Measurements from ENCODE around the gene SPATA16. TPM values are rescaled to one million over a fixed set of nuclear protein-coding genes. Genes with fewer than 3 reads are reported as not detected.

The SPATA16 gene
- total and polyA plus RNA-seq, 4 donors: not detected

GRCh38 chr3:173098959-173099358 lies 42.1 kb downstream of the SPATA16 start:
- Histone ChIP-seq H3K9me3 (ENCODE audit: control insufficient read depth in 4 of 4, insufficient read depth in 3 of 4, low read length in 3 of 4) (peaks cover 0 to 6% (median 0%) of the 10 kb centered on the region in 4 donors), H3K4me3 (no peak overlapping the region), H3K36me3 (ENCODE audit: control insufficient read depth in 4 of 4, insufficient read depth in 4 of 4, low read length in 4 of 4) (no peaks in the 10 kb centered on the region), H3K27me3 (ENCODE audit: control insufficient read depth in 3 of 3, insufficient read depth in 3 of 3, low read length in 2 of 3) (no peaks in the 10 kb centered on the region), H3K27ac (ENCODE audit: low read depth in 1 of 2, low read length in 1 of 2) (no peak overlapping the region), H3K9ac (ENCODE audit: insufficient read depth in 1 of 2, low read length in 2 of 2) (no peak overlapping the region), H3K4me1 (ENCODE audit: control insufficient read depth in 5 of 5, insufficient read depth in 5 of 5, low read length in 5 of 5) (no peaks in the 10 kb centered on the region)
- no peak for TF ChIP-seq CTCF (IDR thresholded peaks at IDR 0.05; ENCODE audit: control extremely low read depth, extremely low read depth)
- no peak for DNase-seq
- ATAC-seq (ENCODE audit: insufficient read depth, low FRiP score): no peak
- WGBS, 2 donors: 90 to 92% methylated on average over 1 of the region's 1 CpG

- DNase-seq (no peak), ATAC-seq (ENCODE audit: insufficient read depth, low FRiP score) (no peak)
- Histone ChIP-seq H3K9me3 (ENCODE audit: control insufficient read depth in 4 of 4, insufficient read depth in 3 of 4, low read length in 3 of 4) (no peaks in the 10 kb centered on the region), H3K9ac (ENCODE audit: insufficient read depth in 1 of 2, low read length in 2 of 2) (no peak overlapping the region), H3K27ac (ENCODE audit: low read depth in 1 of 2, low read length in 1 of 2) (no peak overlapping the region), H3K4me3 (no peak overlapping the region), H3K36me3 (ENCODE audit: control insufficient read depth in 4 of 4, insufficient read depth in 4 of 4, low read length in 4 of 4) (no peaks in the 10 kb centered on the region), H3K27me3 (ENCODE audit: control insufficient read depth in 3 of 3, insufficient read depth in 3 of 3, low read length in 2 of 3) (no peaks in the 10 kb centered on the region), H3K4me1 (ENCODE audit: control insufficient read depth in 5 of 5, insufficient read depth in 5 of 5, low read length in 5 of 5) (no peaks in the 10 kb centered on the region)
- WGBS, 2 donors: 63 to 69% methylated on average over 4 of the region's 4 CpGs
- no peak for TF ChIP-seq CTCF (IDR thresholded peaks at IDR 0.05; ENCODE audit: control extremely low read depth, extremely low read depth)
Measured at GRCh38 chr3:173096994-173097785, 43.8 kb downstream of the SPATA16 start.

GRCh38 chr3:173096140-173096539 lies 44.9 kb downstream of the SPATA16 start:
- DNase-seq (no peak), ATAC-seq (ENCODE audit: insufficient read depth, low FRiP score) (no peak)

More at GRCh38 chr3:173096140-173096539, 44.9 kb downstream of the SPATA16 start:
- Histone ChIP-seq H3K27ac (ENCODE audit: low read depth in 1 of 2, low read length in 1 of 2) (no peak overlapping the region), H3K9ac (ENCODE audit: insufficient read depth in 1 of 2, low read length in 2 of 2) (no peak overlapping the region), H3K4me1 (ENCODE audit: control insufficient read depth in 5 of 5, insufficient read depth in 5 of 5, low read length in 5 of 5) (no peaks in the 10 kb centered on the region), H3K9me3 (ENCODE audit: control insufficient read depth in 4 of 4, insufficient read depth in 3 of 4, low read length in 3 of 4) (no peaks in the 10 kb centered on the region), H3K36me3 (ENCODE audit: control insufficient read depth in 4 of 4, insufficient read depth in 4 of 4, low read length in 4 of 4) (no peaks in the 10 kb centered on the region), H3K4me3 (no peak overlapping the region), H3K27me3 (ENCODE audit: control insufficient read depth in 3 of 3, insufficient read depth in 3 of 3, low read length in 2 of 3) (no peaks in the 10 kb centered on the region)
- no peak for TF ChIP-seq CTCF (IDR thresholded peaks at IDR 0.05; ENCODE audit: control extremely low read depth, extremely low read depth)
- 91% methylated on average over 3 of the region's 3 CpGs for WGBS, 2 donors
